GM12878 (cell line): Measurements from ENCODE around the gene STRA8. TPM values are rescaled to one million over a fixed set of nuclear protein-coding genes. Genes with fewer than 3 reads are reported as not detected.

Experiments
- BHLHE40 ChIP-seq, 2 experiments: fragments of 450-650 bp in 1 of 2; IDR thresholded peaks; 2 replicates each; pipeline ENCODE4 v1.6.1; 2011 to 2017; ENCODE audit warnings: low read depth in 2 of 2, borderline replicate concordance in 1 of 2, improper control_type of control experiment in 1 of 2, low read length in 1 of 2, mild to moderate bottlenecking in 1 of 2
- EED ChIP-seq: sonication (generic); IDR thresholded peaks from 2 replicates; pipeline ENCODE4 v1.6.1; 2016; ENCODE audit warnings: antibody characterized with exemption, low read depth
- EP300 ChIP-seq, 2 experiments: fragments of 150-350 bp in 1 of 2; IDR thresholded peaks; 2 replicates each; pipeline ENCODE4 v1.6.1; 2011 to 2012; ENCODE audit warnings: low read depth in 2 of 2, low read length in 2 of 2, borderline replicate concordance in 1 of 2, improper control_type of control experiment in 1 of 2, inconsistent platforms in 1 of 2; ENCODE audit not compliant: control insufficient read depth in 1 of 2
- EZH2 ChIP-seq: IDR thresholded peaks from 2 replicates; pipeline ENCODE4 v1.6.1; 2012; ENCODE audit warnings: low read depth, mild to moderate bottlenecking, control low read depth, inconsistent platforms, low read length, borderline replicate concordance; ENCODE audit not compliant: control insufficient read depth
- GATAD2B ChIP-seq: fragments of 450-650 bp; conservative IDR thresholded peaks from 2 replicates; pipeline ENCODE4 v1.6.1; 2017; ENCODE audit warnings: low read depth, mild to moderate bottlenecking, moderate library complexity
- HCFC1 ChIP-seq: fragments of 150-350 bp; IDR thresholded peaks from 2 replicates; pipeline ENCODE4 v1.6.1; 2014; ENCODE audit warnings: low read length
- MXI1 ChIP-seq: fragments of 150-350 bp; IDR thresholded peaks from 2 replicates; pipeline ENCODE4 v1.6.1; 2011; ENCODE audit warnings: low read depth, mild to moderate bottlenecking, inconsistent platforms, low read length, improper control_type of control experiment
- POLR2AphosphoS2 ChIP-seq: IDR thresholded peaks from 2 replicates; pipeline ENCODE4 v1.6.1; 2011; ENCODE audit warnings: low read depth, mild to moderate bottlenecking, low read length, improper control_type of control experiment, moderate library complexity
- RUNX3 ChIP-seq: IDR thresholded peaks from 2 replicates; pipeline ENCODE4 v1.6.1; 2012; ENCODE audit warnings: low read length, inconsistent platforms
- SMARCA5 ChIP-seq: fragments of 450-650 bp; IDR thresholded peaks from 2 replicates; pipeline ENCODE4 v1.6.1; 2017; ENCODE audit warnings: mild to moderate bottlenecking
- SMC3 ChIP-seq: IDR thresholded peaks from 2 replicates; pipeline ENCODE4 v1.6.1; 2011; ENCODE audit warnings: low read length, improper control_type of control experiment, borderline replicate concordance
- SP1 ChIP-seq: IDR thresholded peaks from one replicate; pipeline ENCODE4 v1.6.1; 2011; ENCODE audit warnings: low read depth, low read length
- SRF ChIP-seq, 2 experiments: IDR thresholded peaks; 2 replicates each; pipeline ENCODE4 v1.6.1; 2011; ENCODE audit warnings: low read depth in 2 of 2, low read length in 2 of 2, mild to moderate bottlenecking in 1 of 2, moderate library complexity in 1 of 2
- TCF12 ChIP-seq: IDR thresholded peaks from 2 replicates; pipeline ENCODE4 v1.6.1; 2011; ENCODE audit warnings: low read depth, mild to moderate bottlenecking, low read length
- YBX1 ChIP-seq: fragments of 450-650 bp; IDR thresholded peaks from 2 replicates; pipeline ENCODE4 v1.6.1; 2016; ENCODE audit warnings: antibody characterized with exemption
- ZNF217 ChIP-seq: fragments of 450-650 bp; IDR thresholded peaks from 2 replicates; pipeline ENCODE4 v1.6.1; 2017; ENCODE audit warnings: antibody characterized with exemption, mild to moderate bottlenecking
- ZNF274 ChIP-seq: IDR thresholded peaks from one replicate; pipeline ENCODE4 v1.8.0; 2011; ENCODE audit not compliant: insufficient read length, insufficient read depth
- ZNF622 ChIP-seq: fragments of 450-650 bp; IDR thresholded peaks from 2 replicates; pipeline ENCODE4 v1.6.1; 2017; ENCODE audit warnings: mild to moderate bottlenecking, inconsistent platforms
- polyA plus RNA-seq, 11 experiments: library from polyadenylated mRNA; depleted of rRNA in 4 of 11; unstranded in 6 of 11; stranded (reverse) in 5 of 11; fragments of >200 nt; fragmentation: Nextera tagmentation in 4 of 11; fragmentation: Illumina TruSeq in 1 of 11; extraction: Ambion mirVana in 4 of 11; extraction: Trizol in 1 of 11; gene quantifications; 1 replicate in 1 of 11; 2 replicates in 10 of 11; pipeline versions ENCODE4 v1.2.1 to v1.2.3, GENCODE V29; 2011 to 2016; ENCODE audit warnings: inconsistent platforms in 2 of 11, missing spikeins in 2 of 11, low read depth in 1 of 11
- total RNA-seq, 4 experiments: library from RNA; depleted of rRNA in 3 of 4; stranded (reverse); fragments of >200 nt in 3 of 4; fragmentation: Illumina TruSeq in 1 of 4; extraction: Trizol in 1 of 4; gene quantifications; 2 replicates each; pipeline versions ENCODE4 v1.2.1 to v1.2.3, GENCODE V29; 2013 to 2021
- TF ChIP-seq, protein P1 (sequence below): fragments of 450-650 bp; IDR thresholded peaks from 2 replicates; pipeline ENCODE4 v1.6.1; 2017; ENCODE audit warnings: mild to moderate bottlenecking, low read depth, inconsistent platforms; ENCODE audit not compliant: poor library complexity, severe bottlenecking
- TF ChIP-seq, protein P2 (sequence below): IDR thresholded peaks from 2 replicates; pipeline ENCODE4 v1.6.1; 2011; ENCODE audit warnings: low read depth, mild to moderate bottlenecking, low read length, moderate library complexity, borderline replicate concordance; ENCODE audit errors: extremely low read depth
- TF ChIP-seq, protein P3 (sequence below): IDR thresholded peaks from 2 replicates; pipeline ENCODE4 v1.6.1; 2012; ENCODE audit warnings: low read length, inconsistent platforms
- TF ChIP-seq, protein P4 (sequence below): fragments of 450-650 bp; IDR thresholded peaks from 2 replicates; pipeline ENCODE4 v1.6.1; 2016; ENCODE audit warnings: mild to moderate bottlenecking
- TF ChIP-seq, protein P5 (sequence below): fragments of 450-650 bp; IDR thresholded peaks from 2 replicates; pipeline ENCODE4 v1.6.1; 2018; ENCODE audit warnings: mild to moderate bottlenecking, low read depth, moderate library complexity; ENCODE audit not compliant: partially characterized antibody

STRA8 gene
- total and polyA plus RNA-seq, 10 of the 15 experiments (the other 5 are each of a cell fraction or from before 2014, with no cell fraction given) = 0.15 TPM; not detected in 9

DNA sequence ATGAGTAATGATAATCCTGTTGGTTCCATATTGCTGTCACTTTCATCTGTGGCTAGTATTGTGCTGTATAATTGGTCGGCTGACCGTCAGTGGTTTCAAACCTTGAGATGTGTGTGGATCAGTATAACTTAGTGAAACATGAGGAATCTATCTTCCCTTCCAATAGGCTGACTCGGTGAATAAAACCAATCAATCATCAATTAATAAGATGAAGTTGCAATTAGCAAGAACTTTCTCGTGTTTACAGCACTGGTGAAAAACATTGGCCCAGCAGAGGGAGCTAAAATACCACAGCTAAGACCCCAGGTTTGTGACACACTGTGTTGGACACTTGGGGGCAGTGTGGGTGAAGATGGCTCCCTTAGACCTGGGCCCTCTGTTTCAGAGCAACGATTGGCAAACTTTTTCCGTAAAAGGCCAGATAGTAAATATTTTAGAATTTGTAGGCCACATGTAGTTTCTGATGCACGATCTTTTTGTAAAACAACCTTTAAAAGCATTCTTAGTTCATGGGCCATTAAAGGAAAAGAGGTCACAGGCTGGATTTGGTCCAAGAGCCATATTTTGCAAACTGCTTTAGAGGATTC, 47.8 kb downstream of the STRA8 start (continued):
- TF ChIP-seq, protein P1, sequence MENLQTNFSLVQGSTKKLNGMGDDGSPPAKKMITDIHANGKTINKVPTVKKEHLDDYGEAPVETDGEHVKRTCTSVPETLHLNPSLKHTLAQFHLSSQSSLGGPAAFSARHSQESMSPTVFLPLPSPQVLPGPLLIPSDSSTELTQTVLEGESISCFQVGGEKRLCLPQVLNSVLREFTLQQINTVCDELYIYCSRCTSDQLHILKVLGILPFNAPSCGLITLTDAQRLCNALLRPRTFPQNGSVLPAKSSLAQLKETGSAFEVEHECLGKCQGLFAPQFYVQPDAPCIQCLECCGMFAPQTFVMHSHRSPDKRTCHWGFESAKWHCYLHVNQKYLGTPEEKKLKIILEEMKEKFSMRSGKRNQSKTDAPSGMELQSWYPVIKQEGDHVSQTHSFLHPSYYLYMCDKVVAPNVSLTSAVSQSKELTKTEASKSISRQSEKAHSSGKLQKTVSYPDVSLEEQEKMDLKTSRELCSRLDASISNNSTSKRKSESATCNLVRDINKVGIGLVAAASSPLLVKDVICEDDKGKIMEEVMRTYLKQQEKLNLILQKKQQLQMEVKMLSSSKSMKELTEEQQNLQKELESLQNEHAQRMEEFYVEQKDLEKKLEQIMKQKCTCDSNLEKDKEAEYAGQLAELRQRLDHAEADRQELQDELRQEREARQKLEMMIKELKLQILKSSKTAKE = peak; percentile 66
- TF ChIP-seq EP300 (IDR thresholded peaks at IDR 0.05; ENCODE audit: borderline replicate concordance in 1 of 2, control insufficient read depth in 1 of 2, low read depth in 2 of 2, low read length in 2 of 2) (no peak), ZNF622 (no peak), EED (no peak), SMARCA5 (peak; percentile 94; the same call in 1 of the 2 replicates), TCF12 (no peak), SRF (IDR thresholded peaks at IDR 0.05; ENCODE audit: low read depth in 2 of 2, low read length in 2 of 2) (no peak), MXI1 (no peak), ZNF274 (no peak), HCFC1 (no peak), EZH2 (no peak), YBX1 (no peak), SMC3 (peak; percentile 97), ZNF217 (no peak), POLR2AphosphoS2 (no peak), BHLHE40 (IDR thresholded peaks at IDR 0.05; ENCODE audit: borderline replicate concordance in 1 of 2, low read depth in 2 of 2, low read length in 1 of 2) (peak in 1 of 2 experiments; percentile 58; a peak in 2 of 4 replicates), RUNX3 (peak; percentile 70), SP1 (no peak), GATAD2B (no peak)
- TF ChIP-seq, protein P2, sequence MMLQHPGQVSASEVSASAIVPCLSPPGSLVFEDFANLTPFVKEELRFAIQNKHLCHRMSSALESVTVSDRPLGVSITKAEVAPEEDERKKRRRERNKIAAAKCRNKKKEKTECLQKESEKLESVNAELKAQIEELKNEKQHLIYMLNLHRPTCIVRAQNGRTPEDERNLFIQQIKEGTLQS = peak; percentile 48; the same call in 1 of the 2 replicates
- TF ChIP-seq, protein P3, sequence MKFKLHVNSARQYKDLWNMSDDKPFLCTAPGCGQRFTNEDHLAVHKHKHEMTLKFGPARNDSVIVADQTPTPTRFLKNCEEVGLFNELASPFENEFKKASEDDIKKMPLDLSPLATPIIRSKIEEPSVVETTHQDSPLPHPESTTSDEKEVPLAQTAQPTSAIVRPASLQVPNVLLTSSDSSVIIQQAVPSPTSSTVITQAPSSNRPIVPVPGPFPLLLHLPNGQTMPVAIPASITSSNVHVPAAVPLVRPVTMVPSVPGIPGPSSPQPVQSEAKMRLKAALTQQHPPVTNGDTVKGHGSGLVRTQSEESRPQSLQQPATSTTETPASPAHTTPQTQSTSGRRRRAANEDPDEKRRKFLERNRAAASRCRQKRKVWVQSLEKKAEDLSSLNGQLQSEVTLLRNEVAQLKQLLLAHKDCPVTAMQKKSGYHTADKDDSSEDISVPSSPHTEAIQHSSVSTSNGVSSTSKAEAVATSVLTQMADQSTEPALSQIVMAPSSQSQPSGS = no peak
- TF ChIP-seq, protein P4, sequence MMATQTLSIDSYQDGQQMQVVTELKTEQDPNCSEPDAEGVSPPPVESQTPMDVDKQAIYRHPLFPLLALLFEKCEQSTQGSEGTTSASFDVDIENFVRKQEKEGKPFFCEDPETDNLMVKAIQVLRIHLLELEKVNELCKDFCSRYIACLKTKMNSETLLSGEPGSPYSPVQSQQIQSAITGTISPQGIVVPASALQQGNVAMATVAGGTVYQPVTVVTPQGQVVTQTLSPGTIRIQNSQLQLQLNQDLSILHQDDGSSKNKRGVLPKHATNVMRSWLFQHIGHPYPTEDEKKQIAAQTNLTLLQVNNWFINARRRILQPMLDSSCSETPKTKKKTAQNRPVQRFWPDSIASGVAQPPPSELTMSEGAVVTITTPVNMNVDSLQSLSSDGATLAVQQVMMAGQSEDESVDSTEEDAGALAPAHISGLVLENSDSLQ = peak; percentile 46; the same call in 1 of the 2 replicates
- TF ChIP-seq, protein P5, sequence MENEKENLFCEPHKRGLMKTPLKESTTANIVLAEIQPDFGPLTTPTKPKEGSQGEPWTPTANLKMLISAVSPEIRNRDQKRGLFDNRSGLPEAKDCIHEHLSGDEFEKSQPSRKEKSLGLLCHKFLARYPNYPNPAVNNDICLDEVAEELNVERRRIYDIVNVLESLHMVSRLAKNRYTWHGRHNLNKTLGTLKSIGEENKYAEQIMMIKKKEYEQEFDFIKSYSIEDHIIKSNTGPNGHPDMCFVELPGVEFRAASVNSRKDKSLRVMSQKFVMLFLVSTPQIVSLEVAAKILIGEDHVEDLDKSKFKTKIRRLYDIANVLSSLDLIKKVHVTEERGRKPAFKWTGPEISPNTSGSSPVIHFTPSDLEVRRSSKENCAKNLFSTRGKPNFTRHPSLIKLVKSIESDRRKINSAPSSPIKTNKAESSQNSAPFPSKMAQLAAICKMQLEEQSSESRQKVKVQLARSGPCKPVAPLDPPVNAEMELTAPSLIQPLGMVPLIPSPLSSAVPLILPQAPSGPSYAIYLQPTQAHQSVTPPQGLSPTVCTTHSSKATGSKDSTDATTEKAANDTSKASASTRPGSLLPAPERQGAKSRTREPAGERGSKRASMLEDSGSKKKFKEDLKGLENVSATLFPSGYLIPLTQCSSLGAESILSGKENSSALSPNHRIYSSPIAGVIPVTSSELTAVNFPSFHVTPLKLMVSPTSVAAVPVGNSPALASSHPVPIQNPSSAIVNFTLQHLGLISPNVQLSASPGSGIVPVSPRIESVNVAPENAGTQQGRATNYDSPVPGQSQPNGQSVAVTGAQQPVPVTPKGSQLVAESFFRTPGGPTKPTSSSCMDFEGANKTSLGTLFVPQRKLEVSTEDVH = no peak
